Tibial nerve (tissue), 4 donors: ENCODE results near the gene ZGLP1.

ENCODE experiments used
- EP300 ChIP-seq, 2 donors: sonication (generic); formaldehyde crosslinking; IDR thresholded peaks; one replicate each; pipeline ENCODE4 v1.6.1; 2017; ENCODE audit warnings: antibody characterized with exemption in 2 of 2, mild to moderate bottlenecking in 1 of 2
- POLR2A ChIP-seq, 2 donors: fragments of 450-650 bp; IDR thresholded peaks; one replicate each; pipeline ENCODE4 v1.6.1; 2017; ENCODE audit warnings: antibody characterized with exemption in 2 of 2, mild to moderate bottlenecking in 2 of 2, moderate library complexity in 2 of 2
- TF ChIP-seq, protein P1 (sequence below), 5 experiments: fragments of 200-600 bp in 3 of 5; fragments of 450-650 bp in 2 of 5; sonication (generic) in 3 of 5; IDR thresholded peaks; one replicate each; pipeline ENCODE4 v1.5.1; 2016 to 2019; ENCODE audit warnings: antibody characterized with exemption in 5 of 5, mild to moderate bottlenecking in 3 of 5, moderate library complexity in 2 of 5

DNA sequence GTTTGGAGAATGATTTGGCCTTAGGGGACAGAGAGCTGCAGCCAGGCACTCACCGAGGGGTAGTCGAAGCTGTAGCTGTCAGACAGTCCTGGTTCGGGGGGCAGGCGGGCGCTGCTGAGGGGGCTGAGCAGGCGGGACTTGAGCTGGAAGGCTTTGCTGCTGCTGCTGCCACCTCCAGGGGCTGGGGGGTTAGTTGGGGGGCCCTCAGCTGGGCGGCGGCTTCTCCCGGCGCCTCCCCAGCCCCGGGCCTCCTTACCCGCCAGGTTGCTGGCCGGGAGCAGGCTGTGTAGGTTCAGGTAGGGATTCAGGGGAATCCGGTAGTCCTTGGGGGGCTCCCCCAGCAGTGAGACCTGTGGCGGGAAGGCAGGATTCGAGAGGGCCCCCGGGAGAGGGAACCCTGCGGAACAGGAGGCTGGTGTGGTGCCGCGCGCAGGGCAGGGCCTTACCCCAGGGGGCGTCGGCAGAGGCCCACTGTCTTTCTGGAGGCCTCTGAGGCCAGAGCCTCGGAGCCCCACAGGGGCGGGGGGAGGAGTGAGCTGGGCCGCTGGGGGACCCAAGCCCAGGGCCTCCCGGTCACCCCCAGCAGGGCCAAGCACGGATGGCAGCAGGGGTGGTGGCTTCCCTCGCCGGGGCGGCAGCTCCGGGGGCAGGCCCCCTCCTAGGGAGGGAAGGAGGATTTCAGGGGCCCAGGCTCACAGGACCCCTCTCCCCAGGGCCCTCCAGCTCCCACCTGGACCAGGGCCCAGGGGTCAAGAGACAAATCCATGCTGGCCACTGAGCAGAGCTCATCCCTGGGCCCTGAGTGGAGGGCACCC is 11.2 kb upstream of the ZGLP1 start:
- TF ChIP-seq, protein P1, sequence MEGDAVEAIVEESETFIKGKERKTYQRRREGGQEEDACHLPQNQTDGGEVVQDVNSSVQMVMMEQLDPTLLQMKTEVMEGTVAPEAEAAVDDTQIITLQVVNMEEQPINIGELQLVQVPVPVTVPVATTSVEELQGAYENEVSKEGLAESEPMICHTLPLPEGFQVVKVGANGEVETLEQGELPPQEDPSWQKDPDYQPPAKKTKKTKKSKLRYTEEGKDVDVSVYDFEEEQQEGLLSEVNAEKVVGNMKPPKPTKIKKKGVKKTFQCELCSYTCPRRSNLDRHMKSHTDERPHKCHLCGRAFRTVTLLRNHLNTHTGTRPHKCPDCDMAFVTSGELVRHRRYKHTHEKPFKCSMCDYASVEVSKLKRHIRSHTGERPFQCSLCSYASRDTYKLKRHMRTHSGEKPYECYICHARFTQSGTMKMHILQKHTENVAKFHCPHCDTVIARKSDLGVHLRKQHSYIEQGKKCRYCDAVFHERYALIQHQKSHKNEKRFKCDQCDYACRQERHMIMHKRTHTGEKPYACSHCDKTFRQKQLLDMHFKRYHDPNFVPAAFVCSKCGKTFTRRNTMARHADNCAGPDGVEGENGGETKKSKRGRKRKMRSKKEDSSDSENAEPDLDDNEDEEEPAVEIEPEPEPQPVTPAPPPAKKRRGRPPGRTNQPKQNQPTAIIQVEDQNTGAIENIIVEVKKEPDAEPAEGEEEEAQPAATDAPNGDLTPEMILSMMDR (IDR thresholded peaks at IDR 0.05) = no peak
- TF ChIP-seq POLR2A (IDR thresholded peaks at IDR 0.05) = no peak
- TF ChIP-seq EP300 (IDR thresholded peaks at IDR 0.05) = no peak
